ENCODE data around the gene MAPK1.
A peak's percentile ranks its signal among the peaks of the same experiment; 100 is the strongest.

The MAPK1 gene

GRCh38 chr22:21761086-21761485 is 106.4 kb downstream of the MAPK1 start:
- no peak for TF ChIP-seq CTCF (conservative IDR thresholded peaks at IDR 0.05; ENCODE audit: control insufficient read depth, insufficient read depth, low read depth, low read length)
- no peak for DNase-seq (ENCODE audit: low read depth)
- no peak overlapping the region for H3K4me3 ChIP-seq (ENCODE audit: control insufficient read depth, low read depth, low read length)

GRCh38 chr22:21760640-21761039 is 106.8 kb downstream of the MAPK1 start:
- no peak overlapping the region for H3K4me3 ChIP-seq (ENCODE audit: control insufficient read depth, low read depth, low read length)
- no peak for TF ChIP-seq CTCF (conservative IDR thresholded peaks at IDR 0.05; ENCODE audit: control insufficient read depth, insufficient read depth, low read depth, low read length)
- peak; percentile 78 for DNase-seq (ENCODE audit: low read depth)

- H3K4me3 ChIP-seq (ENCODE audit: control insufficient read depth, low read depth, low read length) = no peak overlapping the region
- TF ChIP-seq CTCF (conservative IDR thresholded peaks at IDR 0.05; ENCODE audit: control insufficient read depth, insufficient read depth, low read depth, low read length) = no peak
- no peak for DNase-seq (ENCODE audit: low read depth)
Observed at GRCh38 chr22:21759646-21760376, 107.6 kb downstream of the MAPK1 start.

- H3K4me3 ChIP-seq (ENCODE audit: control insufficient read depth, low read depth, low read length) = no peak overlapping the region
- no peak for TF ChIP-seq CTCF (conservative IDR thresholded peaks at IDR 0.05; ENCODE audit: control insufficient read depth, insufficient read depth, low read depth, low read length)
- no peak for DNase-seq (ENCODE audit: low read depth)
Observed at GRCh38 chr22:21759093-21759492, 108.4 kb downstream of the MAPK1 start.

- no peak overlapping the region for H3K4me3 ChIP-seq (ENCODE audit: control insufficient read depth, low read depth, low read length)
- no peak for TF ChIP-seq CTCF (conservative IDR thresholded peaks at IDR 0.05; ENCODE audit: control insufficient read depth, insufficient read depth, low read depth, low read length)
- DNase-seq (ENCODE audit: low read depth) = no peak
Observed at GRCh38 chr22:21758091-21758864, 109.2 kb downstream of the MAPK1 start.

DNA sequence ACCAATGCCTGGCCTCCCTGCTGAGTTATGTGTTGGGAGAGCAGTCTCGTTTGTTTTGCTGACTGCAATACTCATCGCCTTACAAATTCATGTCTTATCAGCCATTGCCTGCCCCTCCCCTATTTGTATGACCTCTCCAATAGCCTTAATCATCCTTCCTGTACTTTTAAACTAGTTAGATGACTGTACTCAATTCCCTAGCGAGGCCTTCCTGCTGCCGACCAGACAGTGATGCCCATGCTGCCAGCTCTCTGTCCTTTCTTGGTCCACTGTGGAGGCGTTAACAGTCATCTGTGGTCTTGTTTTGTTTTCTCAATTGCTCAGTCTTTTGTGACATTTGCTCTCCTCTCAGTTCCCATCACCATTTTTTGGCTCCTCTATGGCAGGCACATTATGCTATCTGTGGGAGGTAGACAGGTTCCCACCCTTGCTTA is 111.6 kb downstream of the MAPK1 start:
- no peak overlapping the region for H3K4me3 ChIP-seq (ENCODE audit: control insufficient read depth, low read depth, low read length)
- no peak for TF ChIP-seq CTCF (conservative IDR thresholded peaks at IDR 0.05; ENCODE audit: control insufficient read depth, insufficient read depth, low read depth, low read length)
- peak; percentile 92 for DNase-seq (ENCODE audit: low read depth)
